Tibial nerve (tissue), 4 donors: Measurements from ENCODE around the gene DCUN1D3.

ENCODE experiments used
- EP300 ChIP-seq, 2 donors: sonication (generic); formaldehyde crosslinking; IDR thresholded peaks; one replicate each; pipeline ENCODE4 v1.6.1; 2017; ENCODE audit warnings: antibody characterized with exemption in 2 of 2, mild to moderate bottlenecking in 1 of 2
- POLR2A ChIP-seq, 2 donors: fragments of 450-650 bp; IDR thresholded peaks; one replicate each; pipeline ENCODE4 v1.6.1; 2017; ENCODE audit warnings: antibody characterized with exemption in 2 of 2, mild to moderate bottlenecking in 2 of 2, moderate library complexity in 2 of 2
- TF ChIP-seq, protein P1 (sequence below), 5 experiments: fragments of 200-600 bp in 3 of 5; fragments of 450-650 bp in 2 of 5; sonication (generic) in 3 of 5; IDR thresholded peaks; one replicate each; pipeline ENCODE4 v1.5.1; 2016 to 2019; ENCODE audit warnings: antibody characterized with exemption in 5 of 5, mild to moderate bottlenecking in 3 of 5, moderate library complexity in 2 of 5

GRCh38 chr16:20814784-20815183 lies 85.4 kb downstream of the DCUN1D3 start:
- TF ChIP-seq POLR2A (IDR thresholded peaks at IDR 0.05), result no peak
- TF ChIP-seq, protein P1, sequence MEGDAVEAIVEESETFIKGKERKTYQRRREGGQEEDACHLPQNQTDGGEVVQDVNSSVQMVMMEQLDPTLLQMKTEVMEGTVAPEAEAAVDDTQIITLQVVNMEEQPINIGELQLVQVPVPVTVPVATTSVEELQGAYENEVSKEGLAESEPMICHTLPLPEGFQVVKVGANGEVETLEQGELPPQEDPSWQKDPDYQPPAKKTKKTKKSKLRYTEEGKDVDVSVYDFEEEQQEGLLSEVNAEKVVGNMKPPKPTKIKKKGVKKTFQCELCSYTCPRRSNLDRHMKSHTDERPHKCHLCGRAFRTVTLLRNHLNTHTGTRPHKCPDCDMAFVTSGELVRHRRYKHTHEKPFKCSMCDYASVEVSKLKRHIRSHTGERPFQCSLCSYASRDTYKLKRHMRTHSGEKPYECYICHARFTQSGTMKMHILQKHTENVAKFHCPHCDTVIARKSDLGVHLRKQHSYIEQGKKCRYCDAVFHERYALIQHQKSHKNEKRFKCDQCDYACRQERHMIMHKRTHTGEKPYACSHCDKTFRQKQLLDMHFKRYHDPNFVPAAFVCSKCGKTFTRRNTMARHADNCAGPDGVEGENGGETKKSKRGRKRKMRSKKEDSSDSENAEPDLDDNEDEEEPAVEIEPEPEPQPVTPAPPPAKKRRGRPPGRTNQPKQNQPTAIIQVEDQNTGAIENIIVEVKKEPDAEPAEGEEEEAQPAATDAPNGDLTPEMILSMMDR (IDR thresholded peaks at IDR 0.05), result no peak
- TF ChIP-seq EP300 (IDR thresholded peaks at IDR 0.05), result no peak
